Stimulated activated CD4-positive, alpha-beta T cell treated with anti-CD3 and anti-CD28 coated beads, Interleukin-12 subunit alpha, Interleukin-12 subunit beta, amount 100 ng/mL, for 4 hours (primary cell): ENCODE results near the gene FES.

Experiments used
- DNase-seq: peaks from one replicate; pipeline ENCODE4 v3.0.0-alpha.2; 2020

The FES gene

GRCh38 chr15:90933301-90933700 is 49.0 kb downstream of the FES start:
- no peak for DNase-seq

- DNase-seq, result peak; percentile 82
Observed at GRCh38 chr15:90934256-90934948, 50.1 kb downstream of the FES start.

GRCh38 chr15:90934949-90935751 is 50.8 kb downstream of the FES start, which contains the start of gene UNC45A:
UNC45A (plus strand) TSS chr15:90935285; CDS start chr15:90935325, 40 bp downstream.
- DNase-seq, result peak; percentile 98

GRCh38 chr15:90936823-90937222 is 52.5 kb downstream of the FES start:
- no peak for DNase-seq

GRCh38 chr15:90938261-90938660 is 54.0 kb downstream of the FES start:
- DNase-seq, result no peak

GRCh38 chr15:90939756-90940155 is 55.5 kb downstream of the FES start:
- DNase-seq, result no peak

- no peak for DNase-seq
Observed at GRCh38 chr15:90941038-90941437, 56.7 kb downstream of the FES start.

GRCh38 chr15:90942354-90943120 is 58.2 kb downstream of the FES start:
- DNase-seq, result no peak

GRCh38 chr15:90945091-90945490 is 60.8 kb downstream of the FES start:
- DNase-seq, result no peak
